IPS-NIHi11 (cell line): Measurements from ENCODE around the gene ADA.
A peak's percentile ranks its signal among the peaks of the same experiment; 100 is the strongest.

Experiments used
- DNase-seq: peaks from one replicate; pipeline ENCODE4 v3.0.0; 2012; ENCODE audit warnings: mixed read lengths, low spot score

Gene ADA

DNA sequence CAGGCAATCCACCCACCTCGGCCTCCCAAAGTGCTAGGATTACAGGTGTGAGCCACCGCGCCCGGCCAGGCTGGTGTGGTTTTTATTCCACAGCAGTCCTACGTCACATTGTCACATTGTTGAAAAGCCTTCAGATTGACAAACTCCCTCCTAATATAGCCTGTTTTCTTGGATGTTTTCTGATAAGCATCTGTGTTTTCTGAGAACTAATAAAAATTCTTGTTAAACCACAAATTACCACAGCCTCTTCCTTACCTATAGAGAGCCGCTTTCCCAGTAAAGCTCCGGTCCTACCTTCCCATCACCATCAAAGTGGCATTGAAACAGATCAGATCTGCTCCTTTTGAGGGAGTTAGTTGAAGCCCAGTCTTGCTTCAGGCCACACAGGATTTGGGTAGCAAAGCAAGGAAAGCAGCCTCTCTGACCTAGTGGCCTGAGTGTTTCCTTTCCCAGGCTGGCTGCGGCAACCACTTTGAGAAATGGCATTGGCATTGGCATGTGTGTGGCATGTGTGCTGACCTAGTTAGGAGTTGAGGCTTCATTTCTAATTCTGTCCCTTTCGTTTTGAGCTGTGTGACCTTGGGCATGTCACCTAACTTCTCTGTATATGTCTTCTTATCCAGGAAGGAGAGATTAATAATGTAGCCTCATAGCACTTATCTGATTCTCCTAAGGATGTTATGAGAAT, 70.8 kb downstream of the ADA start:
- no peak for DNase-seq

DNA sequence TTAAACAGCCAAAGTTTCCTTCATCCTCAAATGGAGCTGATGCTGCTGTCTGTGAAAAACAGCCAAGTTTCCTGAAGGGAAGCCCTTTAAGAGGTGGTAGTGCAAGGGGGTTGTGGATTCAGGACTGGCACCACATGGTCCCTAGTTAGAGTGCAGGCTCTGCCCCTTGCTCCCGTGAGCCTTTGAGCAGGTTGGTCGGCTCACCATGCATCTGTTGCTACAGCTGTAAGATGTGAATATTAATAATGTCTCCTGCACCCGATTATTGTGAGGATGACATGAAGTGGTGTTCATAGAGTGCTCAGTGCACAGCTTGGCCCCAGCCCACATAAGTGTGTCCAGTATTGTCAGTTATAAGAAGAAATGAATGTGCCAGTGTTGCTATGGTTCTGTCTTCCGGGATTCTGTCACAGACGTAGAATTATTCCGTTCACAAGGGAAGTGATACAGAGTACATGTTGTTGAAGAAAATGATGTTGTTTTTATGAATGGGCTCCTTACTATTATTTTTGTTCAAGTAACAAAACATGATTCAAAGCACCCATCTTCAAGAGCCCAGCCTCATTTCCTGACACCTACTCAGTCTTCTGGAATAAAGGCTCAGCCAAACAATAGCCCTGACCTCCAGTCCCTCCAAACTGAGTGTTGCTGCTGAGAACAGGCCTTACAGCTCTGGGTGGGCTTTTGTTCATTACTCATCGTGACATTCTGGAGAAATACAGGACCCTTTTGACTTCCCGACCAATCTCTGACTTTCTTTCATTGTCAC, 72.0 kb downstream of the ADA start:
- no peak for DNase-seq

DNA sequence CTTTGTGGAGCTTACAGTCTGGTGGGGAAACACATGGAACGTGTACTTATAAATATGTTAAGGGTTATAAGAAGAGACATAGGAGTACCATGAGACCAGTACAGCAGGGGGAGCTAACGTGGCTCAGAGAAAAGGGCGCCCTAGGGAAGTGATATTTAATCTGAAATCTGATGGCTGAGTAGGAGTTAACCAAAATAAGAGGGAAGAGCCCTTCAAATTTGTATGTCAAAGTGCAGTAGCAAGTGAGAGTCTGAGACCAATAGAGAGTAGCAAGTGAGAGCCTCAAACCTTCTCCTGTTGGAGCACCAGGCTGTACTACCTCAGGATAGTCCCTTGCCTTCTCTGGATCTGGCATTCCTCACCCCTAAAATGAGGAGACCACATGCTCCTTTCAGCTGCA, 75.2 kb downstream of the ADA start:
- peak; percentile 31 for DNase-seq

DNA sequence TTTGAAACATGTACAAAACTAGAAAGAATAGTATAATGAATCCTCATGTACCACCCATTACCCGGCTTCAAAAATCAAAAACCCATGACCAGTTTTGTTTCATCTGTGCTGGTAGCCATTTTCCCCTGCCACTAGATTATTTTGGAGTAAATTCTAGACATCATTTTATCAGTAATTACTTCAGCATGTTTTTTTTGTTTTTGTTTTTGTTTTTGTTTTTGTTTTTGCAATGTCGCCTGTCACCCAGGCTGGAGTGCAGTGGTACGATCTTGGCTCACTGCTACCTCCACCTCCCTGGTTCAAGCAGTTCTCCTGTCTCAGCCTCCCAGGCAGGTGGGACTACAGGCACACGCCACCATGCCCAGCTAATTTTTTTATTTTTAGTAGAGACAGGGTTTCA, 77.1 kb downstream of the ADA start:
- no peak for DNase-seq

DNA sequence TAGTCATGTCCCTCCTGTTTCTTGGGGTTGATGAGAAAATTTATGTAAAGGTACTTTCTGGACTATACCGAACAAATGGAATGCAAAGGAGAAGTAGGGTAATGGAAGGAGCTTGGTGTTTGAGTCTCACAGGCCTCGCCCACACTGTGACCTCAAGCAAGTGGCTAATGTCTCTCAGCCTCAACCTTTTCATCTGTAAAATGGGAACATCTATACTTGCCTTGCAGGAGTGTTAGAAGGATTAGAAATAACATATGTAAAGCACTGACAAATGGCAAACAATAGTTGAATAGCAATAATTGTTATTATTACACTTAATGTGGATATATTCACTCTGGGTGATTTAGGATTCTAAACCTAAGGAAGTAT, 78.0 kb downstream of the ADA start:
- DNase-seq = no peak

DNA sequence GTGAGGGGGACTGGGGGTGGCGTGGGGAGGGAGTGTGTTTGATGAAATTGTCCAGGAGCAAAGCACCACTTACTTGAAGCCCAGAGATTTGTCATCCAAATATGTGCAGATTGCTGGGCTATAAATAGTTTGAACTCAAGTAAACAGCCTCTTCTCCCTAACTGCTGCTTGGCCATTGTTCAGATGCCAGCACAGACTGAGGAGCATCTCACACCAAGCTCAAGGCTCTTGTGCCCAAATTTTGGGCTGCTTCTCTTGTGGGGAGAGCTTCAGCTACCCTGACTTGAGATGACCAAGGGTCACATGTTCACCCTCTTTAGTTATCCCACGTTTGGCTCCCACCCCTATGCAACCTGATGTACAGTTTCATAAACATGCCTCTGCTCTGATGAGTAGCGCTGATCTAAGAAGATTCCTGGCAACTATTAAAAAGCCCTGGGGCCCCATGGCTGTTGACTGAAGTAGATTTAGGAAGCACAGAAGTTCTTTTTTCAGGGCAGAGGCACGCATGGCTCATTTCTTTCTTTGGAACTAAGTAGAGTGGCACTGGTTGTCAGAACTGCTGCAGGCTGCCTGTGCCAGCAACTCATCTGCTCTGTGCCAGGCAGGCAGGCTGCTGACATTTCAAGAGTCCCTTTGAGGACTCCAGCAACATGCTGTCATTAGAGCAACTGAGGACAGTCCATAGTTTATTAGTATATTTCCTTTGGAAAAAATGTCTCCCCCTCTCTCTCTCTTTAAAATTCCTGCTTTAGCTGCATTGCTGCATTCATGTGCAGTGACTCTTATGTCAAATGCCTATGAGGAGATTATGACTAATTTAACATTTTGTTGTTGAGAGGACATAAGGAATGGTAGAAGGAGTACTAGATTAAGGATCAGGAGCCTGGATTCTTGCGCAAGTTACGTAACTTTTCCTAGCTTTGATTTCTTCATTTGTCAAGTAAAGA, 78.7 kb downstream of the ADA start:
- DNase-seq = no peak

DNA sequence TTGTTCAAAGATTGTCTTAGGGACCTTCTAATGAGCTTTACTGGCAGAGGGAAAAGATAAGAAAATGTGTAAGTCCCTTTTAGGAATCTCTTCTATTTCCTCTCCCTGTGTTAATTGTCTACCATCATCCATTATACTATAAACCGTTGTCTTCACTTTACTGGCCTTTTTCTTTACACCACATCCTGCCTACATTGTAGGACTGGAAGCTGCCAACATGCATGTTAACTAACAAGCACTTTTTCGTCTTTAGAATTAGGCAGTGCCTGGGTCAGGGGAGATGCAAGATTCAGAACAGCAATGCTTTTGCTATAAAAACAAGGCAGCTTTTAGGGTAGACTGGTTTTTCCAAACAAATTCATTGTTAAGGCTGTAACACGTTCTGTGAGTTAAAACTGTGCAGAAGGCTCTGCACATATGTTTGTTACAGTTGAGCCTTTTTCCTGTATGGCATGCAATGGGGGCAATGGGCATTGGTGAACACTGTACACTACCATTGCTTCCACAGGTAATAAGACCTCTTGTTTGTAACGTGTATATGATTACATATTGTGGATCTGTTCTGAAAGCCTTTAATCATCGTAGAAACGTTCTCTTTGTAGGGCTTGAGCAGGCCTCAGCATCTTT, 80.0 kb downstream of the ADA start:
- DNase-seq = no peak

DNA sequence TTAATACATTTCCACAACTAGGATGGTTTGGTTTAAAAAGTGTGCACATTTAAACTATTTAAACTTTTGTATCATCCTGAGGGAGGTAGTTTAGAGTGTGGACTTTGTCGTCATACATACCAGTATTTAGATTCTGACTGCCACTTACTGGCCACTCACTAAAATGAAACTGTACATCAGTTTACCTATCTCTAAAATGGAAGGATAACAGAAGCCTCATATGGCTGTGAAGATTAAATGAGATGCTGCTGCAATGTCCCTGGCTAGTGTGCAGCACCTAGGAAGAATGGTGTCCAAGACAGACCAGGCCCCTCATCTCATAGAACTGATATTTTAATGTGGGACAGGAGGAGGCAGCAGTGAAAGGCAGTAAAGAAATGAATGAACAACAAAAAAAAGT, 81.1 kb downstream of the ADA start:
- no peak for DNase-seq
